HCT116 (cell line): ENCODE data around the gene RCE1. TPM values are rescaled to one million over a fixed set of nuclear protein-coding genes. Genes with fewer than 3 reads are reported as not detected.

ENCODE experiments used
- ATAC-seq: fragments of 200-7000 bp; cut with Tn5 transposase; 2 replicates; pipeline ENCODE4 v1.9.1; 2020; ENCODE audit warnings: mild to moderate bottlenecking, moderate library complexity
- BruUV-seq: library from RNA; stranded (reverse); fragments of 400-500 nt; replicated peaks from 2 replicates; lab custom pipeline; 2021; lab: Mats Ljungman, UMichigan
- CTCF ChIA-PET: fragments of 300-600 bp; sonication (Branson Sonifier 250); formaldehyde crosslinking; loops from one replicate; lab custom pipeline; 2021; ENCODE audit warnings: antibody characterized with exemption; lab: Charles Lee
- POLR2A ChIA-PET: fragments of 300-600, 350-600 bp; sonication (Branson Sonifier 250); formaldehyde crosslinking; loops from one replicate; lab custom pipeline; 2021; ENCODE audit warnings: antibody characterized with exemption; lab: Charles Lee
- RAD21 ChIA-PET, 2 experiments: fragments of 300-600 bp; sonication (Branson Sonifier 250); formaldehyde crosslinking; loops; one replicate each; lab custom pipeline; 2023; ENCODE audit warnings: low total read pairs in 2 of 2; ENCODE audit not compliant: uncharacterized antibody in 2 of 2, unreplicated experiment in 2 of 2, low non-redundant PET in 1 of 2; lab: Charles Lee
- DNase-seq: peaks from one replicate; pipeline ENCODE4 v3.0.0-alpha.2; 2010; ENCODE audit warnings: low read depth, low spot score
- H2AFZ ChIP-seq: fragments of 200-600 bp; shearing (Covaris generic), sonication (generic); 2 replicates; pipeline ENCODE4 v1.6.1; 2017; ENCODE audit warnings: low read depth, mixed run types, mixed read lengths, antibody characterized with exemption, low read length; ENCODE audit not compliant: poor library complexity, severe bottlenecking
- H3K27ac ChIP-seq: 2 replicates; pipeline ENCODE4 v1.5.1; 2012; ENCODE audit warnings: low read depth, low read length
- H3K27me3 ChIP-seq: fragments of 200-600 bp; sonication (generic); 2 replicates; pipeline ENCODE4 v1.6.1; 2016; ENCODE audit warnings: mixed run types, low read length, mixed read lengths; ENCODE audit not compliant: insufficient read depth
- H3K36me3 ChIP-seq, 2 experiments: fragments of 200-500 bp in 1 of 2; fragments of 200-600 bp in 1 of 2; sonication (Bioruptor generic) in 1 of 2; sonication (generic) in 1 of 2; 2 replicates each; pipeline versions ENCODE4 v1.5.1 to v1.6.1; 2014 to 2016; ENCODE audit warnings: low read length in 2 of 2, inconsistent platforms in 1 of 2, mixed read lengths in 1 of 2, mixed run types in 1 of 2; ENCODE audit not compliant: insufficient read depth in 2 of 2, control insufficient read depth in 1 of 2
- H3K4me1 ChIP-seq, 2 experiments: fragments of 200-600 bp in 1 of 2; sonication (generic) in 1 of 2; 2 replicates each; pipeline versions ENCODE4 v1.5.1 to v1.6.1; 2012 to 2017; ENCODE audit warnings: low read length in 2 of 2, inconsistent platforms in 1 of 2, mild to moderate bottlenecking in 1 of 2, mixed read lengths in 1 of 2, mixed run types in 1 of 2, moderate library complexity in 1 of 2; ENCODE audit not compliant: insufficient read depth in 2 of 2, control insufficient read depth in 1 of 2
- H3K4me2 ChIP-seq: fragments of 200-600 bp; sonication (generic); 2 replicates; pipeline ENCODE4 v1.6.1; 2017; ENCODE audit warnings: mixed run types, low read length, mixed read lengths
- H3K4me3 ChIP-seq, 2 experiments: fragments of 200-600 bp in 1 of 2; sonication (generic) in 1 of 2; replicated peaks in 1 of 2; 2 replicates each; pipeline ENCODE4 v1.5.1; 2011 to 2016; ENCODE audit warnings: low read length in 2 of 2, control low read depth in 1 of 2, low read depth in 1 of 2, mild to moderate bottlenecking in 1 of 2, mixed read lengths in 1 of 2, mixed run types in 1 of 2
- H3K79me2 ChIP-seq: fragments of 200-600 bp; sonication (generic); 2 replicates; pipeline ENCODE4 v1.6.1; 2017; ENCODE audit warnings: mild to moderate bottlenecking, mixed run types, low read length, moderate library complexity, mixed read lengths; ENCODE audit not compliant: insufficient read depth
- H3K9ac ChIP-seq: fragments of 200-600 bp; sonication (generic); 2 replicates; pipeline ENCODE4 v1.6.1; 2016; ENCODE audit warnings: low read length, mixed read lengths
- H3K9me2 ChIP-seq: fragments of 200-600 bp; sonication (generic), shearing (Covaris generic); 2 replicates; pipeline ENCODE4 v1.6.1; 2017; ENCODE audit warnings: mixed run types, mild to moderate bottlenecking, moderate library complexity; ENCODE audit not compliant: insufficient read depth
- H3K9me3 ChIP-seq, 2 experiments: fragments of 200-500 bp in 1 of 2; fragments of 200-600 bp in 1 of 2; sonication (Bioruptor generic) in 1 of 2; sonication (generic) in 1 of 2; 2 replicates each; pipeline ENCODE4 v1.6.1; 2014 to 2017; ENCODE audit warnings: low read length in 2 of 2, mixed read lengths in 2 of 2, inconsistent platforms in 1 of 2, low read depth in 1 of 2, mild to moderate bottlenecking in 1 of 2, mixed run types in 1 of 2, moderate library complexity in 1 of 2; ENCODE audit not compliant: control insufficient read depth in 1 of 2, insufficient read depth in 1 of 2
- H4K20me1 ChIP-seq: fragments of 200-600 bp; sonication (generic), shearing (Covaris generic); 2 replicates; pipeline ENCODE4 v1.6.1; 2017; ENCODE audit warnings: mixed run types, mild to moderate bottlenecking, moderate library complexity; ENCODE audit not compliant: insufficient read depth
- CBX3 ChIP-seq: IDR thresholded peaks from 2 replicates; pipeline ENCODE4 v1.6.1; 2012; ENCODE audit warnings: low read depth
- CTCF ChIP-seq, 3 experiments: fragments of 200-600 bp in 1 of 3; sonication (generic) in 1 of 3; IDR thresholded peaks in 2 of 3; conservative IDR thresholded peaks in 1 of 3; 2 replicates each; pipeline ENCODE4 v1.5.1; 2012 to 2017; ENCODE audit warnings: low read depth in 2 of 3, low read length in 2 of 3, antibody characterized with exemption in 1 of 3, borderline replicate concordance in 1 of 3, control low read depth in 1 of 3, mild to moderate bottlenecking in 1 of 3, mixed read lengths in 1 of 3, mixed run types in 1 of 3, moderate library complexity in 1 of 3; ENCODE audit not compliant: insufficient read depth in 1 of 3
- EGR1 ChIP-seq: IDR thresholded peaks from 2 replicates; pipeline ENCODE4 v1.6.1; 2012; ENCODE audit warnings: low read depth
- ELF1 ChIP-seq: IDR thresholded peaks from 2 replicates; pipeline ENCODE4 v1.6.1; 2012; ENCODE audit warnings: low read depth, borderline replicate concordance
- EZH2 ChIP-seq: fragments of 200-600 bp; sonication (generic); IDR thresholded peaks from 2 replicates; pipeline ENCODE4 v1.6.1; 2017; ENCODE audit warnings: antibody characterized with exemption, mixed run types
- EZH2phosphoT487 ChIP-seq: fragments of 200-600 bp; IDR thresholded peaks from 2 replicates; pipeline ENCODE4 v1.6.1; 2018; ENCODE audit warnings: antibody characterized with exemption, borderline replicate concordance
- JUND ChIP-seq: IDR thresholded peaks from 2 replicates; pipeline ENCODE4 v1.6.1; 2012
- MAX ChIP-seq: IDR thresholded peaks from 2 replicates; pipeline ENCODE4 v1.6.1; 2012
- POLR2A ChIP-seq: IDR thresholded peaks from 2 replicates; pipeline ENCODE4 v1.7.0; 2011; ENCODE audit warnings: borderline replicate concordance; ENCODE audit not compliant: insufficient read depth, insufficient read length; ENCODE audit errors: extremely low read depth
- POLR2AphosphoS5 ChIP-seq: IDR thresholded peaks from 2 replicates; pipeline ENCODE4 v1.6.1; 2011; ENCODE audit warnings: mild to moderate bottlenecking, low read depth, low read length, moderate library complexity
- RAD21 ChIP-seq: IDR thresholded peaks from 2 replicates; pipeline ENCODE4 v1.6.1; 2012; ENCODE audit warnings: low read depth, mild to moderate bottlenecking
- REST ChIP-seq: IDR thresholded peaks from 2 replicates; pipeline ENCODE4 v1.6.1; 2012; ENCODE audit warnings: low read depth
- SP1 ChIP-seq: IDR thresholded peaks from 2 replicates; pipeline ENCODE4 v1.6.1; 2012; ENCODE audit warnings: low read depth
- SRF ChIP-seq: IDR thresholded peaks from 2 replicates; pipeline ENCODE4 v1.6.1; 2012; ENCODE audit warnings: low read depth
- TCF7L2 ChIP-seq: IDR thresholded peaks from 2 replicates; pipeline ENCODE4 v1.7.0; 2011; ENCODE audit warnings: borderline replicate concordance, inconsistent platforms; ENCODE audit not compliant: insufficient read depth, insufficient read length; ENCODE audit errors: extremely low read depth
- ZBTB33 ChIP-seq: IDR thresholded peaks from 2 replicates; pipeline ENCODE4 v1.6.1; 2011; ENCODE audit warnings: mild to moderate bottlenecking, low read length, moderate library complexity; ENCODE audit not compliant: insufficient replicate concordance; ENCODE audit errors: extremely low read depth
- ZFX ChIP-seq: fragments of 450-650 bp; IDR thresholded peaks from 2 replicates; pipeline ENCODE4 v1.6.1; 2017
- intact Hi-C: fragments of 100-400 bp; cut with micrococcal nuclease; formaldehyde crosslinking; loops from 2 replicates; pipeline ENCODE4 v1.10.0; 2022
- total RNA-seq: library from RNA; stranded (reverse); gene quantifications from one replicate; pipeline ENCODE4 v1.2.1, GENCODE V29; 2021; ENCODE audit not compliant: unreplicated experiment

The RCE1 gene
- total RNA-seq, 1 experiment from 2014 or later, result 35.3 TPM

- ATAC-seq (no peak), DNase-seq (no peak)
- H3K4me2 ChIP-seq, result no peak overlapping the region
- H3K9me3 ChIP-seq, result no peaks in the 10 kb centered on the region
- no peak overlapping the region for H3K9ac ChIP-seq
- H2AFZ ChIP-seq, result no peak overlapping the region
- no peaks in the 10 kb centered on the region for H4K20me1 ChIP-seq
- peaks cover 8 to 16% of the 10 kb centered on the region in 2 experiments; a peak in 3 of 4 replicates for H3K4me1 ChIP-seq
- no peaks in the 10 kb centered on the region for H3K9me2 ChIP-seq
- peaks cover 11% of the 10 kb centered on the region; the same call in 1 of the 2 replicates for H3K79me2 ChIP-seq
- ChIA-PET POLR2A (no interaction called here), CTCF (interaction anchor here (1.3 kb wide), 1 partner anchor 32 kb away, joined by 4 read pairs; no protein-coding TSS in a partner anchor), RAD21 (no interaction called here)
- BruUV-seq, result no TSS peak
- H3K4me3 ChIP-seq, result no peak overlapping the region
- intact Hi-C loops, result no loop called here
- no peak overlapping the region for H3K27ac ChIP-seq
- TF ChIP-seq ZFX, result no peak
- no peak for TF ChIP-seq EZH2phosphoT487
- no peak for TF ChIP-seq EZH2
- TF ChIP-seq REST, result no peak
- no peak for TF ChIP-seq POLR2AphosphoS5
- no peak for TF ChIP-seq MAX
- TF ChIP-seq CBX3, result no peak
- no peak for TF ChIP-seq ELF1
- no peak for TF ChIP-seq ZBTB33
- no peak for TF ChIP-seq SRF
- TF ChIP-seq TCF7L2, result no peak
- TF ChIP-seq EGR1, result no peak
- no peak for TF ChIP-seq POLR2A
- TF ChIP-seq SP1, result no peak
- TF ChIP-seq RAD21, result no peak
- TF ChIP-seq JUND, result no peak
- TF ChIP-seq CTCF (IDR thresholded peaks at IDR 0.05 in 2 of 3, conservative IDR thresholded peaks at IDR 0.05 in 1 of 3; ENCODE audit: borderline replicate concordance in 1 of 3, insufficient read depth in 1 of 3, low read depth in 2 of 3, low read length in 2 of 3), result no peak
- peaks cover 0 to 14% of the 10 kb centered on the region in 2 experiments; a peak in 3 of 4 replicates for H3K36me3 ChIP-seq
- no peaks in the 10 kb centered on the region for H3K27me3 ChIP-seq
Measured at GRCh38 chr11:66850588-66851238, 7.5 kb downstream of the RCE1 start.
